ENCODE data around the gene SPAG16.

GRCh38 chr2:214180071-214180470 is 895.8 kb downstream of the SPAG16 start:
- no peak for TF ChIP-seq CTCF (IDR thresholded peaks at IDR 0.05)
- TF ChIP-seq POLR2A (IDR thresholded peaks at IDR 0.05), result no peak

All from body of pancreas (tissue), 4 donors.